Choroid plexus epithelial cell (primary cell): ENCODE measurements around the gene TARS3.

Source experiments
- DNase-seq: peaks from one replicate; pipeline ENCODE4 v3.0.0-alpha.2; 2010; ENCODE audit warnings: low read depth
- H3K4me3 ChIP-seq: 2 replicates; pipeline ENCODE4 v1.5.1; 2011; ENCODE audit warnings: low read depth, mild to moderate bottlenecking, control low read depth, low read length, moderate library complexity
- TF ChIP-seq, protein P1 (sequence below): conservative IDR thresholded peaks from 2 replicates; pipeline ENCODE4 v1.5.1; 2011; ENCODE audit warnings: low read depth, mild to moderate bottlenecking, control low read depth, inconsistent platforms, low read length, moderate library complexity

Gene TARS3

DNA sequence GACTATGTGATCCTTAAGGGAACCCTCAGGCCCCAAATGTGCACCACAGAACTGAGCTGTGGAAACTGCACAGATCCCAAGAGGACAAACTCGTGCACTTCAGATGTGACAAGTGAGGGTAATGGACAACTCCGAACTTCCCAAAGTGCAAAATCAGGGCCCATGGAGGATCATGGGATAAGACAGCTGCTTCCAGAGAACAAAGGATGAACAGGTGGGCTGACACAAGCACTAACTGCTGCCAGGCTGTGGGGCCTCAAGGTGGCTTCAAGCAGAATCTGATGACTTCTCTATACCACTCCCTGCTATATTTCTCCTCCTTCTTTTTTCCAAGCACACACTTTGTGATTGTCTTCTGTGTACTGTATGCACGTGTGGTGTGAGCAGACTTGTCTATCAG, 5.4 kb downstream of the TARS3 start:
- no peak for DNase-seq
- no peak overlapping the region for H3K4me3 ChIP-seq
- TF ChIP-seq, protein P1, sequence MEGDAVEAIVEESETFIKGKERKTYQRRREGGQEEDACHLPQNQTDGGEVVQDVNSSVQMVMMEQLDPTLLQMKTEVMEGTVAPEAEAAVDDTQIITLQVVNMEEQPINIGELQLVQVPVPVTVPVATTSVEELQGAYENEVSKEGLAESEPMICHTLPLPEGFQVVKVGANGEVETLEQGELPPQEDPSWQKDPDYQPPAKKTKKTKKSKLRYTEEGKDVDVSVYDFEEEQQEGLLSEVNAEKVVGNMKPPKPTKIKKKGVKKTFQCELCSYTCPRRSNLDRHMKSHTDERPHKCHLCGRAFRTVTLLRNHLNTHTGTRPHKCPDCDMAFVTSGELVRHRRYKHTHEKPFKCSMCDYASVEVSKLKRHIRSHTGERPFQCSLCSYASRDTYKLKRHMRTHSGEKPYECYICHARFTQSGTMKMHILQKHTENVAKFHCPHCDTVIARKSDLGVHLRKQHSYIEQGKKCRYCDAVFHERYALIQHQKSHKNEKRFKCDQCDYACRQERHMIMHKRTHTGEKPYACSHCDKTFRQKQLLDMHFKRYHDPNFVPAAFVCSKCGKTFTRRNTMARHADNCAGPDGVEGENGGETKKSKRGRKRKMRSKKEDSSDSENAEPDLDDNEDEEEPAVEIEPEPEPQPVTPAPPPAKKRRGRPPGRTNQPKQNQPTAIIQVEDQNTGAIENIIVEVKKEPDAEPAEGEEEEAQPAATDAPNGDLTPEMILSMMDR = no peak

GRCh38 chr15:101712078-101712477, 12.2 kb downstream of the TARS3 start:
- DNase-seq = no peak

DNA sequence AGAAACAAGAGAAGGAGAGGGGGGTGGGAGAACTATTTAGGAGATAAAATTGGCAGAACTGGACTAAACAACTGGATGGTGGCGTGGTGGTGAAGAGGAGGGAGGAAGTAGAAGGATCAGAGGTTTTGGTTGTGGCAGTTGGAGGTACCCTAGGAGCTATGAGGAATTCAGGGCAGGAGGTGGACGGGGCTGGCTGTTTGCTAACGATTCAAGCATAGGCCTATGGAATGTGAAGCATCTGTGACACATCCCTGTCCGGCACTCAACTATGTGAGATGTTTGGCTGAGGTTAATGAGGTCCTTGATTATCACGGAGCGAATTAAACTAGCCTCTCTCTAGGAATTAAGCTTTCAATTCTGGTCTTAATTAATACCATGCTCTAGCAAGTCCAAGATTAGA, 13.5 kb downstream of the TARS3 start:
- H3K4me3 ChIP-seq = no peak overlapping the region
- peak; percentile 62 for DNase-seq
- TF ChIP-seq, protein P1 = no peak

More at GRCh38 chr15:101712078-101712477, 12.2 kb downstream of the TARS3 start:
- H3K4me3 ChIP-seq = no peak overlapping the region
- TF ChIP-seq, protein P1 = no peak

DNA sequence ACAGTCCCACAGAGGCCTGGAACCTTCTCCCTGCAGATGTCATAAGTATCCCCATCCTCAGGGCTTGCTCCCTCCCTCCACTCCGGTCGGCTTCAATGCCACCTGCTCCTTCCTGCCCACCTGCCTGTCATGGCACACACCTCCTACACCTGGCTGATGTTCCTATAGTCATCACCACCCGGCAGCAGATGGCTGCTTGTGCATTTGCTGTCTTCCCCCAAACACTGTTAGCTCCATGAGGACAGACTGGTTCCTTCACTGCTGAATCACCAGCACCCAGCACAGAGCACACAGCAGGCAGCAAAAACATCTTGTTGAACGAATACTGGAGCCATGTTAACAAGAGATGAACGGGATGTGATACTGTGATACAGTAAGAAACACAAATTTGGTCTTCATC, 14.8 kb downstream of the TARS3 start:
- H3K4me3 ChIP-seq = no peak overlapping the region
- no peak for DNase-seq
- TF ChIP-seq, protein P1 = no peak

DNA sequence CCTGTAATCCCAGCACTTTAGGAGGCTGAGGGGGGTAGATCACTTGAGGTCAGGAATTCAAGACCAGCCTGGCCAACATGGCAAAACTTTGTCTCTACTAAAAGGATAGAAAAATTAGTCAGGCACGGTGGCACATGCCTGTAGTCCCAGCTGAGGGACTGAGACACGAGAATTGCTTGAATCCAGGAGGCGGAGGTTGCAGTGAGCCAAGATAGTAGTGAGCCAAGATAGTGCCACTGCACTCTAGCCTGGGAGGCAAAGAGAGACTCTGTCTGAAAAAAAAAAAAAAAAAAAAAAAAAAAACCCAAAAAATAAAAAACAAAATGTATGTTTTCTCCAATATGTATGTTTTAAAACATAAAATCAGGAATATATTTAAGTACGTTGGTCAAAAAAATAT, 16.3 kb downstream of the TARS3 start:
- H3K4me3 ChIP-seq = no peak overlapping the region
- no peak for DNase-seq
- TF ChIP-seq, protein P1 = no peak

DNA sequence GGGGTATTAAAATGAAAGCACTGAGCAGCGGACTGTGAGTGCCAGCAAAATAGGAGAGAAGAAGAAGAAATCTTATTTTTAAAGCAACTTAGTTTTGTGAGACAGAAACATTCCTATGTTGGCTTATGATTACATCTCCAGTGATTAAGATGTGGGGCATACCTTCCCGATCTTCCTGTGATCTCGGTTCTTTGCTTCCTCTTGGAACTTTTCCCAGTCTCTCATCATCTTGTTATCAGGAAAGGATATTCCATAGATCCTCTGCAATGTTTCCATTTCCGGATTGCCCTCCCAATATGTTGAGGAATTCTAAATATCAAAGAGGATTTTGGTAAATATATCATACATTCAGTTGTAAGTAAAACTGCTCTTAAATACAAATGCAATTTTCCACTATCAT, 22.2 kb downstream of the TARS3 start:
- no peak for DNase-seq
- TF ChIP-seq, protein P1 = no peak
- H3K4me3 ChIP-seq = no peak overlapping the region

GRCh38 chr15:101698314-101698713, 26.0 kb downstream of the TARS3 start:
- TF ChIP-seq, protein P1 = no peak
- no peak for DNase-seq
- no peak overlapping the region for H3K4me3 ChIP-seq
